Neutrophil (primary cell): ENCODE measurements around the gene PCNT.
"Not testable (repeated sequence)": the region's sequence is repeated elsewhere in the genome, so short reads cannot be mapped to it uniquely, and the experiment has no call there.

Source experiments
- H3K27ac ChIP-seq: fragments of 200-600 bp; sonication (generic); 2 replicates; pipeline ENCODE4 v1.5.1; 2016; ENCODE audit warnings: mild to moderate bottlenecking, moderate library complexity
- H3K27me3 ChIP-seq: fragments of 200-600 bp; sonication (generic); 2 replicates; pipeline ENCODE4 v1.6.0; 2016; ENCODE audit warnings: mild to moderate bottlenecking
- H3K36me3 ChIP-seq: fragments of 200-600 bp; sonication (generic); 2 replicates; pipeline ENCODE4 v1.5.1; 2017
- H3K4me1 ChIP-seq, 2 experiments: fragments of 200-600 bp in 1 of 2; sonication (generic) in 1 of 2; 1 replicate in 1 of 2; 2 replicates in 1 of 2; pipeline versions ENCODE4 v1.5.1 to v1.6.1; 2013 to 2016; ENCODE audit warnings: low read depth in 1 of 2, low read length in 1 of 2, mild to moderate bottlenecking in 1 of 2, moderate library complexity in 1 of 2; ENCODE audit not compliant: control insufficient read depth in 1 of 2, insufficient read depth in 1 of 2
- H3K4me3 ChIP-seq, 2 experiments: fragments of 200-600 bp in 1 of 2; sonication (generic) in 1 of 2; 1 replicate in 1 of 2; 2 replicates in 1 of 2; pipeline ENCODE4 v1.5.1; 2013 to 2016; ENCODE audit warnings: low read depth in 1 of 2, low read length in 1 of 2, mild to moderate bottlenecking in 1 of 2, moderate library complexity in 1 of 2
- H3K9me3 ChIP-seq: fragments of 200-600 bp; sonication (generic); 2 replicates; pipeline ENCODE4 v1.5.1; 2016
- CTCF ChIP-seq: fragments of 200-600 bp; sonication (generic); IDR thresholded peaks from 2 replicates; pipeline ENCODE4 v1.5.1; 2016; ENCODE audit warnings: antibody characterized with exemption

The PCNT gene

GRCh38 chr21:46441331-46441730, 117.4 kb downstream of the PCNT start:
- no peak overlapping the region for H3K4me3 ChIP-seq
- H3K27ac ChIP-seq, result no peak overlapping the region
- no peaks in the 10 kb centered on the region for H3K9me3 ChIP-seq
- H3K27me3 ChIP-seq, result no peaks in the 10 kb centered on the region
- H3K36me3 ChIP-seq, result peaks cover 81% of the 10 kb centered on the region
- no peaks in the 10 kb centered on the region for H3K4me1 ChIP-seq
- TF ChIP-seq CTCF, result no peak

GRCh38 chr21:46441961-46442498, 118.1 kb downstream of the PCNT start:
- no peak overlapping the region for H3K4me3 ChIP-seq
- peaks cover 74% of the 10 kb centered on the region for H3K36me3 ChIP-seq
- no peak overlapping the region for H3K27ac ChIP-seq
- no peaks in the 10 kb centered on the region for H3K9me3 ChIP-seq
- H3K4me1 ChIP-seq, result no peaks in the 10 kb centered on the region
- no peaks in the 10 kb centered on the region for H3K27me3 ChIP-seq
- TF ChIP-seq CTCF, result no peak

- H3K4me1 ChIP-seq, result no peaks in the 10 kb centered on the region
- H3K36me3 ChIP-seq, result peaks cover 65% of the 10 kb centered on the region
- H3K27ac ChIP-seq, result no peak overlapping the region
- TF ChIP-seq CTCF, result no peak
- H3K4me3 ChIP-seq, result no peak overlapping the region
- no peaks in the 10 kb centered on the region for H3K27me3 ChIP-seq
- no peaks in the 10 kb centered on the region for H3K9me3 ChIP-seq
These were observed 119.0 kb downstream of the PCNT start for GRCh38 chr21:46442938-46443337.

- Histone ChIP-seq H3K4me1 (no peaks in the 10 kb centered on the region), H3K27ac (no peak overlapping the region), H3K9me3 (no peaks in the 10 kb centered on the region), H3K27me3 (no peaks in the 10 kb centered on the region), H3K36me3 (peaks cover 61% of the 10 kb centered on the region), H3K4me3 (no peak overlapping the region)
- no peak for TF ChIP-seq CTCF
These were observed 120.0 kb downstream of the PCNT start for GRCh38 chr21:46443910-46444309.

- H3K27ac ChIP-seq, result no peak overlapping the region
- H3K4me1 ChIP-seq, result no peaks in the 10 kb centered on the region
- peaks cover 20% of the 10 kb centered on the region for H3K36me3 ChIP-seq
- peaks cover 7% of the 10 kb centered on the region for H3K9me3 ChIP-seq
- TF ChIP-seq CTCF, result no peak
- H3K27me3 ChIP-seq, result no peaks in the 10 kb centered on the region
- no peak overlapping the region for H3K4me3 ChIP-seq
These were observed 124.2 kb downstream of the PCNT start for GRCh38 chr21:46448108-46448507.

GRCh38 chr21:46448855-46449254, 124.9 kb downstream of the PCNT start:
- H3K36me3 ChIP-seq, result peaks cover 13% of the 10 kb centered on the region
- H3K4me1 ChIP-seq, H3K9me3 ChIP-seq: not testable (repeated sequence)

More at GRCh38 chr21:46448855-46449254, 124.9 kb downstream of the PCNT start:
- not testable (repeated sequence) for H3K27me3 ChIP-seq, H3K27ac ChIP-seq, H3K4me3 ChIP-seq
